GM18505 (cell line): Measurements from ENCODE around the gene NT5DC1.

Experiments
- ATAC-seq: cut with Tn5 transposase; IDR thresholded peaks from one replicate; pipeline ENCODE4 v1.9.1; 2021; ENCODE audit not compliant: unreplicated experiment
- POLR2A ChIP-seq: IDR thresholded peaks from 4 replicates; pipeline ENCODE4 v1.6.1; 2011; ENCODE audit warnings: borderline replicate concordance; ENCODE audit not compliant: insufficient read depth, insufficient read length; ENCODE audit errors: extremely low read depth

NT5DC1 gene

DNA sequence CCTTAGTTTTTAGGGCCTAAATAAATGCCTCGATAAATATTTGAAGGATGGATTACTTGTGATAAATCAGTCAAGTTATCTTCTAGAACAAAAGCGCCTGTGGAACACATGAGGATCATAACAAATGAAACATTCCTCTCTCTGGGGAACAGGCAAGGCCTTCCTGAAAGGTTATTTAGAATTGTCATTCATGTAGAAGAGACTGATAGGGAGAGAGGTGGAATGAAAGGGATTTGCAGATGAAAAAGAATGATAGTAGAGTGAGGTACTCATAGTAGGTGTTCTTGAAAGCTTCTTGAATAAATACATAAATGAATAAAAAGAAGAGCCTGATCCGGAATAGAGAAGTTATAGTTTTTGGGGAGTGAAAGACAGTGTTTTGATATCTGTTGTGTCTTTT is 122.7 kb downstream of the NT5DC1 start:
- ATAC-seq = no peak
- no peak for TF ChIP-seq POLR2A

DNA sequence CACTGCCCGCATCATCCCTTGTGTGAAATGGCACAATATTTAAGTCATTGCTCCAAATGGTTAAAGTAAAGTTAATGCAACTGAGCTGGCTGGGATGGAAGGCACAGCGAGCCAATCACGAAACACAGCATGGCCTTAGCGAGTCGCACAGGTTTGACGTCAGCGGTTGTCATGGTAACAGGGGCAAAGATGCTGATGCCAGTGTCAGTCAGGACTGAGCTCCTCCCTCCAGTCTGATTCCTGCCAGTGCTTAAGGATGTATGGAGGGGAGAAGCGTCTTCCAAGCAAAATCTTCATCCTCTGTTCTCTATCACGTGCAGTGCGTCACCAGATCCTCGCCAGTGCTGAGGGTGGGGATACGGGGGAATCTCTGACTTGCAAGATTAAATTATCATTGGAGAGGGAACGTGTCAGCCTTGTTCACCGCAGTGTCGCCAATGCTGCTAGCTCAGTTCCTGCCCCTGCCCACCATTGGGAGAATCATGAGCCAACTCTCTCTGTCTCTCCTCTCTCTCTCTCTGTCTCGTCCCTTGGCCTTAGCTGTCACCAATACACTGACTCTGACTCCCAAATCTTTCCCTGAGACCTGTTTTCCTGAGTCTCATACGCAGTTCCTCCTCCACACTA is 128.7 kb downstream of the NT5DC1 start:
- no peak for ATAC-seq
- TF ChIP-seq POLR2A = no peak

DNA sequence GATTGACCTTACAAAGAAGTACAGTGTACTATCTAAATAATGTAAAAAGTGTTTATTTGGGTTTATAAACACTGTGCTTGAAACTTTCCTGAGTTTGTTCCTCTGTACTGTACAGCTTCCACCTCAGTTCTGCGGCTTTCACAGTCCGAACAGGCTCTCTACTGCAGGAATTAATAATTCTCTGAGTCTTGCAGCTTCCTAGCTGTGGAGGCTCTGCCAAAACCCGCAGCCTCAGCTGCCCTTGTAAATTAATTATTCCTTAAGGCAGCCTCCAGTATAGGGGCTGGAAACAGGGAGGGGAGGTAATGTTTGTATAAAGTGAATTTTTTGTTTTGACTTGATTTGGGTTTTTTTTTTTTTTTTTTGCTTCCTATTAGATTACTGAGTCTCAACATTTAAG is 134.0 kb downstream of the NT5DC1 start:
- no peak for TF ChIP-seq POLR2A
- ATAC-seq = no peak

DNA sequence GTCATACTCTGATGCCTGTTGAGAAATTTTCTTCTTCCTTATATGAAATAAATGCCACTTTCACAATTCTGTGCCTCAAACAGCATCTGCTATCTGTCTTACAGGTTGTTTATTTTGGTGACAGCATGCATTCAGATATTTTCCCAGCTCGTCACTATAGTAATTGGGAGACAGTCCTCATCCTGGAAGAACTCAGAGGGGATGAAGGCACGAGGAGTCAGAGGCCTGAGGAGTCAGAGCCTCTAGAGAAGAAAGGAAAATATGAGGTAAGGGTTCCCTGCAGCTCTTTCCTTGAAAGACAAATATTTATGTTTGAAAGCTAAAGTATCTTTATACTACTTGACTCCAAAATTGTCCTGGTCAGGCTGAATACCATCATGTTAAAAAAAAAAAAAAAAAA is 137.4 kb downstream of the NT5DC1 start:
- no peak for TF ChIP-seq POLR2A
- no peak for ATAC-seq

DNA sequence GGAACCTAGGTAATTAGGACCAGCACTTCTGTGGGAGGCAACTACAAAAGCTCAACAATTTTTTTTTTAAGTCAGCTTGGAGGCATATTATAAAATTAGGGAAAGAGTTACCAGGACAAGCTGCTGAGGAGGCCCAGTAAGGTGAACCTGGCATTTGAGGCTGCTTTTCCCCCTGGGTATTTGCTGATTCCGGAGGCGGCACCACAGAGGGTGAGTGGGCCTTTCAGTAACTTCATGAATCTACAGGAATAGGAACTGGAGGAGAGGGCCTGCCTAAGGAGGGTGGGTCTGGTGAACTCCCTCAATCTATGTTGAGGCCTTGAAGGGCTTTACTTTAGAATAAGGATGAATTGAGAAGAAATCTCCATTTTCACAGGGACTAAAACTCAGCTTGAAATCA is 138.6 kb downstream of the NT5DC1 start:
- no peak for TF ChIP-seq POLR2A
- ATAC-seq = no peak

DNA sequence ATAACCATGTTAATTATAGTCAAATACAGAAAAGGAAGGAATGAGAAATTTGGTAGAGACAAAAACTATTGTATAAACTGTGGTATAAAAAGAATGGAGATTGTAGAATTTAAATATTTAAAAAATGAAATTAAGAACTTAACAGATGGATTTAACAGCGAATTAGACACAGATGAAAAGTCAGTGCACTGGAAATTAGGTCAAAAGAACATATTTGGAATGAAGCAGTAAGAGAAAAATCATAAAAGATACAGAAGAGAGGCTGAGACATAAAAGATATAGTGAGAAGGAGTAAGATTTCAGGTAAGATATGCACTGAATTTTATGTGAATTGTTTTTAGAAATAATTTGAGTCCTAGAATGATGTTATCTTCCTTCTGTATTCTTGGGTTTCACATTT is 139.2 kb downstream of the NT5DC1 start:
- ATAC-seq = no peak
- TF ChIP-seq POLR2A = no peak

DNA sequence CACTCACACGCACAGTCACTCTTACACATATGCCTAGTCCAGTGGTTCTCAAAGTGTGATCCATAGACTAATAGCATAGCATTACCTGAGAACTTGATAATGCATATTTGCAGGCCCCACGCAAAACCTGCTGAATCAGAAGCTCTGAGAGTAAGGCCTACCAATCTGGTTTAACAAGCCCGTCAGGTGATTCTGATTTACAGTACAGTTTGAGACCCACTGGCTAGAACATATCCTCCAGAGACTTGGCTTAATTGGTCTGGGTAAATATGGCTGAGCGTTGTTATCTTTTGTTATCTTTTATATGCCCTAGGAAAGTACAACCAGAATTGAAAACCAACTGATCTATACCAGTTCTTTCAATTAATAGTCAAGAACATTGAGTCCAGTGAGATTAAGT is 143.6 kb downstream of the NT5DC1 start:
- no peak for TF ChIP-seq POLR2A
- no peak for ATAC-seq

DNA sequence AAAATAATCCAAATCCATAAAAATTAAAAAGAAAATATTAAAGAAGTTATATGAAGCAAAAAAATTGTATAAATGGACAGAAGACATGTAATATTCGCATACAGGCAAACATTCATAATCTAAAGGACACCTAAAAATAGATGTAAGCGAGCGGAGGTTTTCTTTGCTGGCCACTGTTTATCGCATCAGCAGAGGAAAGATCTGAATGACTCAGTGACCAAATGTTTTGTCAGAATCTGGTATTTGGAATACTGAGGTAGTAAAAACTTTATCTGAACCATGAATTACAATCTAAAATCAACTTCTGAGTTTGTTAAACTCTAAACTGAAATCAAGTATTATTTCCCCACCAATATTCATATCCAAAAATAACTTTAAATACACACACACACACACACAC is 145.4 kb downstream of the NT5DC1 start:
- TF ChIP-seq POLR2A = no peak
- no peak for ATAC-seq

DNA sequence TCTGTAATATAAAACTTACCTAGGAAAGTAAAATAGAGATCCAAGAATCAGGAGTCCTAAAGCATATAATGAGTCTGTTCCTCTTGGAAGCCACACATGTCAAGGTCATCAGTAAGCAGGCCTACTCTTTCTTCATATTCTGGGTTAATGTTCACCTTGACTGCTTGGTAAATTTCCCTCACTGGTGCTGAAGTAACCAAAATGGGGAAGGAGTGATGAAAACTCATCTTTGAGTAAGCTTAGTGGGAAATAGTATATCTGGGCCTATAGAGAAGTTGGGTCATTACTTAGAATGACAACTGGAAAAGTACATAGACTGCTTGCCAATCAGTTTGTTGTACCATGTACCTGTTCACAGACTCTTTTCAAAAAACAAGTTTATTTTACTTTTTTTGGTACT is 146.6 kb downstream of the NT5DC1 start:
- TF ChIP-seq POLR2A = no peak
- ATAC-seq = no peak

DNA sequence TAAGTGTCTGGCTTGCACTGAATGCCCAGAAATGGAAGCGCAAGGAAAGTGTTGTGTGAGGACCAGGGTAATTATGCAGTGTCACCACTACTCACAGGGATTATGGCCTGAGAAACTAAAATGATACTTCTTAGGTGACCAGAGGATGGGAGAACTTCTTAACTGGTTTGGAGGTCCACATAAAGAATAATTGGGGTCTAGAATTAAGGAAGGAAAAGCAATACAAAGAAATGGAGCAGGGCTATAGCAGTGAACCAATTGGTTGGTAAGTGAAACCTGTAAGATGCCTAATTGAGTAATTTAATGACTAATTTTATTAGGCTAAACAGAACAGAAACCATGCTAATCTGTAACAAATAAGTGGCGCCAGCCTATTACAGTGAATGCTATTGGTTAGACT is 147.9 kb downstream of the NT5DC1 start:
- TF ChIP-seq POLR2A = no peak
- no peak for ATAC-seq

DNA sequence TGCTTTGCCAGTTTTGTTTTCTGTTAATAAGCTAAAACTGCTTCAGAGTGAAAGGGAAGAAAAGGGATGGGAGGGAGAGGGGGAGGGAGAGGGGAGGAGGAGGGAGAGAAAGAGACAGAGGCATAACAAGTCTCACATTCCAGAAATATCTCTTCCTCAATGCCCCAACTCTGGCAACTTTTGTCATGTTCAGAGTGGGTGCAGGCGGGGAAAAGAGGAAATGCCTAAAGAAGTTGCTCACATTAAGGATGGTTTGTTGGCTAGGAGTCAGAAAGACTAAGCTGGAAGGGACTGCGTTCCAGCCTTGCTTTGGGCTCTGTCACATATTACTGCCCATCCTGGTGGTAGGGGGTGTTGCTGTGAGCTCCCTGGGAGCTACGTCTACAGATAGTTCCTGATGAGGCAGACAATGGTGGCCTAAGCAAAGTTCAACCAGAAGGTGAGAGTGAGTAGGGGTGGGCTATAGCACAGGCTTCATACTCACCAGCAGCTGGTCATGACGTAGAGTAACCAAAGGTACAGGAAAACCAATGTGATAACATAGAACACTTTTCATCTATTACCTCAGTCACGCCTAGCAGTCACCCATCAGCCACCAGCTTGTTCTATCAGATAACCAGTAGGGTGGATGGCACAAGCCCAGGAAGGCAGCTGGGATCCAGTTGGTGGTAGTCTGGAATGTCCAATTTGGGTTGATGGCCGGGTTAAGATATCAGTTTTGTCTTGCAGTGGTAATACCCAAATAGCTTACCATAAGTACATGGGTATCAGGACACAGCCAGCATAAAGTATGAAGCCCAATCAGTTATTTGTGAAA is 151.1 kb downstream of the NT5DC1 start:
- TF ChIP-seq POLR2A = no peak
- no peak for ATAC-seq

DNA sequence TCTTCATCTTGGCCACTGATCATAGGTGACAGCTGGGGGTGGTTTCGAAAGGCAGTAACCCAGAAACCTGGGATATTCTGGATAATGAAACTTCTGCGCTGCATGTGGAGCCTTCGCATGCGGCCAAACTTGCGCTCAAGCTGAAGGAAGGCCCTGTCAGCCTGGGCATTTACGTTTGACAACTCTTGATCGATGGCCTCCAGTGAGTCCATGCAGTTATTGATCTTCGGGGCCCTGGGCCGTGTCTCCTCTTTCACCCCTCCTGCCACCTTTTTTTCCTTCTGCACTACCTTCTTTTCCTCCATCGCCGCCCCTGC is 152.5 kb downstream of the NT5DC1 start:
- no peak for TF ChIP-seq POLR2A
- ATAC-seq = no peak

DNA sequence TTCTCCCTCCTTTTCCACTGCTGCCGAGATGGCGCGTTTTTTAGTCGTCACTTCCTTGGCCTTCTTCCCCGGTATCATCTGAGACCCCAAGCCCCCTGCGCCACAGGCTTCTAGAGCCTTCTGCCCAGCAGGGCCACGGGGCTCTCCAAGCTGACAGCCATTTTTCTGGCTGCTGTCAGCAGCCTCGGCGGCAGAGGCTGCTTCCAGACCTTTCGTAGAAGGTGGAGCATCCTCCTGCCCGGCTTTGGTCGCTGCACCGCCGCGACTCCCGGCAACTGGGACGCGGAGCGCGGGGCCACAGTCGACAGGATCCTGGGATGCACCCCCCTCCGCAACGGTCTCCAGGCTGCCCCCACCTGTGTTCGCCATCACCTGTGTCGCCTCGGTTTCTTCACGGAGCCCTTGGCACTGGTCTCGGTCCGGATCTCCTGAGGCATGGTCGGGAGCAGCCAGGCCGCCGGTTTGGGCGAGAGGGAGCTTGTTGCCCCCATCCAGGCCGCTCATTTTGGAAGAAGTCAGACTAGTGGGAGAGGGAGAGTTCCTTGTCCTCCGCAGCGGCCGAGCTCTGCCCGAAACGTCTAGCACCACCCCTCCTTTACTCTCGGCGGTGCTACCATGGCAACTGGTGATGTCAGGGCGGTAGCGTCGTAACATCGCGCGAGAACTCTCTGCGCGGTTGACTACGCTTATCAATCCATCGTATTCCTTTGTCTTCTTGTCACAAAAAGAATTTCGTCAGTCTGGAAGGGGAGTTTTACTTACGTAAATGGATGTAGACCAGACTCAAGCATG is 153.0 kb downstream of the NT5DC1 start, which contains the start of gene TSPYL4:
TSS of gene TSPYL4 (minus strand) at position 571 of the 792 bp plus-strand sequence. CDS start at position 504, 67 bp downstream.
- ATAC-seq = peak; percentile 99
- TF ChIP-seq POLR2A = peak; percentile 75

DNA sequence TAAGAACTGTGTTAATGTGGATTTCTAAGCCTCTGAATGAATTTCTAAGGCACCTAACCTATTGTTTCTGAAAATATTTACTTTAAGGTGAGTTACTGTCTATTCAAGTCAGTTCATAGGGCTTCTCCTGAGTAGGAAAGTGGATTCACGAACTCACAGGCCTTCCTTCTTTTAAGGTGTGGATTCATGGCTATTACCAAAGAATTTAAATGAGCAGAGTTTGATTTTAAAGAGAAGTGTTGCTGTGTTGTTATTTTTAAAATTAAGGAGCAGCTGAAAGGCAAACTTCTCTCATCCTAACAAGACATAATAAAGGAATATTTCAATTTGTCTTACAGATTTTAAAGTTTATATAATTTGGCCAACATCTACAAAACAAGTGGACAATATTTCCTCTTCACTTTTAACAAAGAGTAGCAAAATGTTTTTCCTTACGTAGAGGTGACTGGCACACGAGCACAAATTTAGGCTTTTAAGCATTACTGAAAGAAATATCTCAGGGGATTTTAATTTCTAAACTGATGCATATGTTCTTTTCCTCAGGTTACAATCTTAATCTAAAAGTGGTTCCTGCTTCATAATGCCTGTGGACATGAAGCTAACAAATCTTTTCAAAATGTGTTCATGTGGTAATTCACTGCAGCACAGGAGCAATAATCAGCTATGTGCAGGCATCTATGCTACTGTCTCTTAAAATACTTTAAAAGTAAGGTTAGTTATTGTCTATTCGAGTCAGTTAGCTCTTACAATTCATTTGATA is 153.8 kb downstream of the NT5DC1 start:
- ATAC-seq = peak; percentile 22
- no peak for TF ChIP-seq POLR2A

DNA sequence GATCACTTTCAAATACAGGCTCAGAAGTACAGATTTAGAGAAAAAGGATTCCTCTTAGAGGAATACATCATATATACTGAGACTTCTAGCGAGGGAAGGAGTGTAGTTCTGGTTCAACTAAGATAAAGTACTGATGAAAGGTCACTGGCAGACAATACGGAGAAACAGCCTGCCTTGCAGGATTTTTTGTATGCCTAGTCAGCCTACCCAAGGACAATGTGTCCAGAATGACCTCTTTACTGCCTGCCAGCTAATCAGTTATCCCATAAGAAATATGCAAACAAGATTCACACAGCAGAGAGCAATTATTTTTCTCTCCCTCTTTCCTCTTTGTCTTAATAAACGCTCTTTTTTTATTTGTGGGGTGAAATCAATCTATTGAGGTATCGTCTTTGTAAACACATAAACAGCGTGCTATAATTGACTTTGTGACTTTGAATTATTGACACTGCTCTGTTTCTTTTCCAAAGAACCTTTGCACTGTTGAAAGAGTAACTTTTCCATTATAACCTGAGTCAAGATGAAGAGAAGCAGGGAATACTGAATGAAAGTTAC is 154.7 kb downstream of the NT5DC1 start:
- no peak for ATAC-seq
- no peak for TF ChIP-seq POLR2A
